GM12878 (cell line): ENCODE results near the gene LRRC56.

Experiments
- CREB1 ChIP-seq: IDR thresholded peaks from 2 replicates; pipeline ENCODE4 v1.6.1; 2012; ENCODE audit warnings: low read depth, mild to moderate bottlenecking, inconsistent platforms
- EZH2 ChIP-seq: IDR thresholded peaks from 2 replicates; pipeline ENCODE4 v1.6.1; 2012; ENCODE audit warnings: low read depth, mild to moderate bottlenecking, control low read depth, inconsistent platforms, low read length, borderline replicate concordance; ENCODE audit not compliant: control insufficient read depth
- YY1 ChIP-seq: IDR thresholded peaks from 2 replicates; pipeline ENCODE4 v1.6.1; 2011; ENCODE audit warnings: low read depth, mild to moderate bottlenecking, low read length
- ZNF24 ChIP-seq: fragments of 450-650 bp; IDR thresholded peaks from 2 replicates; pipeline ENCODE4 v1.6.1; 2017; ENCODE audit warnings: antibody characterized with exemption, mild to moderate bottlenecking
- TF ChIP-seq, protein P1 (sequence below), 3 experiments: IDR thresholded peaks in 2 of 3; conservative IDR thresholded peaks in 1 of 3; 2 replicates each; pipeline ENCODE4 v1.5.1; 2011; ENCODE audit warnings: low read depth in 3 of 3, low read length in 3 of 3, mild to moderate bottlenecking in 3 of 3, control low read depth in 2 of 3, moderate library complexity in 2 of 3, inconsistent platforms in 1 of 3, mixed read lengths in 1 of 3; ENCODE audit not compliant: control insufficient read depth in 2 of 3, insufficient read depth in 1 of 3; ENCODE audit errors: extremely low read depth in 1 of 3

DNA sequence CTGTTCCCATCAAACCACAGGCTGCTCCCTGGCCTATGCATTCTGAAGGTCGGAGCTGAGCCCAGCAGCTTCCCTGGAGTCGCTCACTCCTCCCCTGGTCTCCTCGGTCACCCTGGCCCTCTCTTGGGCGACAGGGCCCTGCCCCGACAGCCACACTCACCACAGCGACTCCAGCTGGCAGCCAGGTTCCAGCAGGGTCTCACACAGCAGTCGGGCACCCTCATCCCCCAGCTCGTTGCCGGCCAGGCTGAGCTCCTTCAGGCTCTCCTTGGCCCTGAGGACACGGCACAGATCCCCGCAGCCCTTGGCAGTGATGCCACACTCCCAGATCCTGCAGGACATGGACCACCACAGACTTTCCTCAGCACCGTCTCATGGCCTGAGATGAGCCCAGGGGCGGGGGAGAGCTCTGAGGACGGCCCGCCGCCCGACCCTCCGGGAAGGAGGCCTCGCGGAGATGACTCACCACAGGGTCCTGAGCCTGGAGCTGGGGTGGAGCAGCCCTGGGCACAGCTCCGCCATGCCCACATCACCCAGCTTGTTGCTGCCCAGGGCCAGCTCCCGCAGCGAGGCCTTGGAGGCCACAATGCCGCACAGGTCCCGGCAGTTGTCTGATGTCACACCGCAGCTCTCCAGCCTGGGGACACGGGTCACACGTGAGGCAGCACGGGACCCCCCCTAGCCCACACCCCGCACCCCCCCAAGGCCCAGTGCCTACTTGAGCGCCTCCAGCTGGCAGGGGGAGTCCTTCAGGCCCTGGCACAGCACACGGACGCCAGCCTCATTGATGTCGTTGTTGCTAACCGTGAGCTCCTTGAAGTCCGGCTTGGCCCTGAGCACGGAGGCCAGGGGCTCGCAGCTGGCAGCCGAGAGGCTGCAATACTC lies 38.8 kb upstream of the LRRC56 start:
- TF ChIP-seq, protein P1, sequence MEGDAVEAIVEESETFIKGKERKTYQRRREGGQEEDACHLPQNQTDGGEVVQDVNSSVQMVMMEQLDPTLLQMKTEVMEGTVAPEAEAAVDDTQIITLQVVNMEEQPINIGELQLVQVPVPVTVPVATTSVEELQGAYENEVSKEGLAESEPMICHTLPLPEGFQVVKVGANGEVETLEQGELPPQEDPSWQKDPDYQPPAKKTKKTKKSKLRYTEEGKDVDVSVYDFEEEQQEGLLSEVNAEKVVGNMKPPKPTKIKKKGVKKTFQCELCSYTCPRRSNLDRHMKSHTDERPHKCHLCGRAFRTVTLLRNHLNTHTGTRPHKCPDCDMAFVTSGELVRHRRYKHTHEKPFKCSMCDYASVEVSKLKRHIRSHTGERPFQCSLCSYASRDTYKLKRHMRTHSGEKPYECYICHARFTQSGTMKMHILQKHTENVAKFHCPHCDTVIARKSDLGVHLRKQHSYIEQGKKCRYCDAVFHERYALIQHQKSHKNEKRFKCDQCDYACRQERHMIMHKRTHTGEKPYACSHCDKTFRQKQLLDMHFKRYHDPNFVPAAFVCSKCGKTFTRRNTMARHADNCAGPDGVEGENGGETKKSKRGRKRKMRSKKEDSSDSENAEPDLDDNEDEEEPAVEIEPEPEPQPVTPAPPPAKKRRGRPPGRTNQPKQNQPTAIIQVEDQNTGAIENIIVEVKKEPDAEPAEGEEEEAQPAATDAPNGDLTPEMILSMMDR (IDR thresholded peaks at IDR 0.05 in 2 of 3, conservative IDR thresholded peaks at IDR 0.05 in 1 of 3; ENCODE audit: control insufficient read depth in 2 of 3, extremely low read depth in 1 of 3, insufficient read depth in 1 of 3, low read depth in 3 of 3, low read length in 3 of 3): no peak
- TF ChIP-seq YY1 (no peak), ZNF24 (no peak), CREB1 (no peak), EZH2 (no peak)
